HEK293 (cell line): ENCODE results near the gene NRGN.

Source experiments
- CTCF ChIP-seq: fragments of 450-650 bp; formaldehyde crosslinking; IDR thresholded peaks from 2 replicates; pipeline ENCODE4 v1.5.1; 2016; ENCODE audit warnings: missing biosample characterization, missing genetic modification characterization
- IKZF3 ChIP-seq: fragments of 450-650 bp; IDR thresholded peaks from 2 replicates; pipeline ENCODE4 v1.5.0; 2018; ENCODE audit warnings: missing biosample characterization, mild to moderate bottlenecking, missing genetic modification characterization, moderate library complexity
- SCRT2 ChIP-seq: fragments of 450-650 bp; formaldehyde crosslinking; IDR thresholded peaks from 2 replicates; pipeline ENCODE4 v1.5.1; 2016; ENCODE audit warnings: missing biosample characterization, missing genetic modification characterization
- ZBTB1 ChIP-seq: fragments of 450-650 bp; formaldehyde crosslinking; IDR thresholded peaks from 2 replicates; pipeline ENCODE4 v1.5.1; 2016; ENCODE audit warnings: missing biosample characterization, missing genetic modification characterization
- ZBTB21 ChIP-seq: fragments of 450-650 bp; formaldehyde crosslinking; IDR thresholded peaks from 2 replicates; pipeline ENCODE4 v1.5.1; 2017; ENCODE audit warnings: missing biosample characterization, missing genetic modification characterization
- ZIC2 ChIP-seq: fragments of 450-650 bp; formaldehyde crosslinking; IDR thresholded peaks from 2 replicates; pipeline ENCODE4 v1.5.1; 2016; ENCODE audit warnings: missing biosample characterization, missing genetic modification characterization
- ZNF302 ChIP-seq: fragments of 450-650 bp; formaldehyde crosslinking; IDR thresholded peaks from 2 replicates; pipeline ENCODE4 v1.5.1; 2016; ENCODE audit warnings: missing biosample characterization, missing genetic modification characterization, low read depth
- ZNF449 ChIP-seq: fragments of 450-650 bp; formaldehyde crosslinking; IDR thresholded peaks from 2 replicates; pipeline ENCODE4 v1.5.1; 2017; ENCODE audit warnings: missing biosample characterization, mild to moderate bottlenecking, missing genetic modification characterization, moderate library complexity
- ZNF513 ChIP-seq: fragments of 450-650 bp; IDR thresholded peaks from 2 replicates; pipeline ENCODE4 v1.5.1; 2018; ENCODE audit warnings: missing biosample characterization, missing genetic modification characterization
- ZNF530 ChIP-seq: fragments of 450-650 bp; formaldehyde crosslinking; IDR thresholded peaks from 2 replicates; pipeline ENCODE4 v1.5.1; 2016; ENCODE audit warnings: low read depth, missing biosample characterization, missing genetic modification characterization
- ZNF561 ChIP-seq: fragments of 450-650 bp; IDR thresholded peaks from 2 replicates; pipeline ENCODE4 v1.5.1; 2018; ENCODE audit warnings: missing biosample characterization, missing genetic modification characterization, borderline replicate concordance
- ZNF707 ChIP-seq: fragments of 450-650 bp; formaldehyde crosslinking; IDR thresholded peaks from 2 replicates; pipeline ENCODE4 v1.5.1; 2016; ENCODE audit warnings: missing biosample characterization, missing genetic modification characterization
- ZNF747 ChIP-seq: fragments of 450-650 bp; formaldehyde crosslinking; IDR thresholded peaks from 2 replicates; pipeline ENCODE4 v1.5.1; 2016; ENCODE audit warnings: missing biosample characterization, missing genetic modification characterization

GRCh38 chr11:124752471-124753102 lies 12.8 kb downstream of the NRGN start:
- TF ChIP-seq ZNF513 (tag by site-specific recombination) (no peak), CTCF (tag by site-specific recombination) (no peak), ZIC2 (tag by site-specific recombination) (no peak), ZNF449 (tag by site-specific recombination) (no peak), SCRT2 (tag by site-specific recombination) (no peak), ZBTB1 (tag by site-specific recombination) (no peak), ZNF302 (tag by site-specific recombination) (no peak), ZNF561 (tag by site-specific recombination) (no peak), ZNF530 (tag by site-specific recombination) (no peak), ZNF747 (tag by site-specific recombination) (no peak), IKZF3 (tag by site-specific recombination) (no peak), ZBTB21 (no peak), ZNF707 (tag by site-specific recombination) (no peak)
